Lung microvascular endothelial cell (primary cell): ENCODE measurements around the gene SERPINF2. TPM values are rescaled to one million over a fixed set of nuclear protein-coding genes. Genes with fewer than 3 reads are reported as not detected.
"Not testable (repeated sequence)": the region's sequence is repeated elsewhere in the genome, so short reads cannot be mapped to it uniquely, and the experiment has no call there.

Experiments used
- DNase-seq, 2 donors: peaks; one replicate each; pipeline versions ENCODE4 v3.0.0 to v3.0.0-alpha.2; 2010; ENCODE audit warnings: low read depth in 2 of 2
- total RNA-seq: library from RNA; depleted of rRNA; stranded (reverse); fragments of >200 nt; gene quantifications from 2 replicates; pipeline ENCODE4 v1.2.1, GENCODE V29; 2014

The SERPINF2 gene
- under 0.01 TPM in 1 of 2 replicates, not detected in the other for total RNA-seq

DNA sequence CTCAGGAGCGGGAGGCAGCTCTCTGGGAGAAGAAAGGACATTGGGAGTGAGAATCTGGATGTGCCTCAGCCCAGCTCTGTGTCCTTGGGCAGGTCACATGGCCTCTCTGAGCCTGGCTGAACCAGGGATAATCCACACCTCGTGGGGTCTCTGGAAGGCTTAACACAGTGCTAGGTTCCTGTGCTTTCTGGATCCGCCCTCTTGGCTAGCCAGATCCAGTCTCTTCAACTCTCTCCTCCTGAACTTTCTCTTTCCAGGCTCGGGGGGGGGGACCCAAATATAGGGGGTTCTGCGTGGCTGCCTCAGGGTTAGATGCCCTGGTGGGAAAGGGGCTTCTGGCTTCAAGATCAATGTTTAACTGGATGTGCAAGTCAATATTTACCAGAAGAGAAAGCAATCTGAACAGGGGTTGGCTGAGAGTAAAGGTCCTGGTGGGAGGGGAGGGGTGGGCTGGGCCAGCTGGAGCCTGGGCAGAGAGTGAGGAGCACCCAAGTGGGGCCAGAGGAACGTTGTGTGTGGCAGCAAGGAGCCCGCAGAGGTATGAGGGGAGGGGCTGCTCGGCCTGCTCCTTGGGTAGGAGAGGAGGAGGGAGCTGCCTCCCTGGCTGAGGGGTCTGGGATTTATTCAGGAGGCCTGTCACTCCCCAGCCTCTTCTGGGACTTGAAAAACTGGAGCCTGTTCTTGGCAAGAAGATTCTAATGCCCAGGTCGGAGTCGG is at the start of gene SERPINF2:
TSS of gene SERPINF2 (plus strand) at position 501 of the 717 bp plus-strand sequence. CDS start 2,125 bp downstream, outside the sequence.
- DNase-seq: no peak

DNA sequence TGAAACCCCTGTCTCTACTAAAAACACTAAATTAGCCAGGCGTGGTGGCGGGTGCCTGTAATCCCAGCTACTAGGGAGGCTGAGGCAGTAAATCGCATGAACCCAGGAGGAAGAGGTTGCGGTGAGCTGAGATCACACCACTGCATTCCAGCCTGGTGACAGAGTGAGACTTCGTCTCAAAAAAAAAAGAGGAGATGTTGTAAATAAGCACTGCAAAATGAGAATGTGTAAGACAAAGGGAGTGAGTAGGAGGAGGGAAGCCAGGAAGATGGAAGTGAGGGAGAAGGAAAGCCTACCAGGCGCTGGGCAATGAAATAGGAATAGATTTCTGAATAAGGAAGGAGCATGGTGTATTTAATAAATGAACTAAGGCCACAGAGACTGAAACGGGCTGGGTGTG is 49.3 kb upstream of the SERPINF2 start:
- no peak for DNase-seq

DNA sequence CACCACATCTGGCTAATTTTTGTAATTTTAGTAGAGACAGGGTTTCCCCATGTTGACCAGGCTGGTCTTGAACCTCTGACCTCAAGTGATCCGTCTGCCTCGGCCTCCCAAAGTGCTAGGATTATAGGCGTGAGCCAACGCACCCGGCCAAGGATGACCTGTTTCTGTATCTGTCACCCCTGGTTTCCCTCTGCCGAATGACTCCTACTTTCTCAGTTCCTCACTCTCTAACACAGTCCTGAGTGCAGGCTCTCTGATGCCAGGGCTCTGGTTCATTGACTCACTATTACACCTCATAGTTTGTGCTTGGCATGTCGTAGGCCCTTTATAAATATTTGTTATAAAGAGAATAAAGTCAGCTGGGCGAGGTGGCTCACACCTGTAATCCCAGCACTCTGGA is 47.3 kb upstream of the SERPINF2 start:
- DNase-seq: no peak

DNA sequence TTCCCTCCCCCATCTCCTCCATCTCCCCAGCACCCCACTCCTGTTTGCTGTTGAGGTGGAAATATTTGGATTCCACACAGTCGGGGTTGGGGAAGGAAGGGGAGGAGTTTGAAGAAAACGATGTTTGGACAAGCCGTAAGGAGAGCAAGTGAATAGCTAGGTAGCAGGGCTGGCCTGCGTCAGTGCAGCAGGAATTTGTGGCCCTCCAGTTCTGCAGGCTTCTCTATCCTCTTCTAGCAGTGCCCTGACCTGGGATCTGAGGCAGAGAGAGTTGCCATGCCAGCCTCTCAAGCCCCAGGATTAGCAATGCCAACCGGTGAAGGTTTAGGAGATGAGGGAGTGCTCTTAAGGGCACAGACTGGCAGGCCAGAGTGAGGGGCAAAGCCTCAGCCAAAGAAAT is 45.0 kb upstream of the SERPINF2 start:
- DNase-seq: no peak

DNA sequence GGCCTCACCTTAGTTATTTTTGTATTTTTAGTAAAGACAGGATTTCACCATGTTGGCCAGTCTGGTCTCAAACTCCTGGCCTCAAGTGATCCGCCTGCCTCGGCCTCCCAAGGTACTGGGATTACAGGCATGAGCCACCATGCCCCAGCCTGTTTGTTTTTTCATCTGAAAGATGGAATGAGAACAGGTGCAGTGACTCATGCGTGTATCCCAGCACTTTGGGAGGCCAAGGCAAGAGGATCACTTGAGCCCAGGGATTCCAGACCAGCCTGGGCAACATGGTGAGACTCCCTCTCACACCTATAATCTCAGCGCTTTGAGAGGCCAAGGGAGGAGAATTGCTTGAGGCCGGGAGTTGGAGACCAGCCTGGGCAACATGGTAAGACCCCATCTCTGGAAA is 42.8 kb upstream of the SERPINF2 start:
- not testable (repeated sequence) for DNase-seq

DNA sequence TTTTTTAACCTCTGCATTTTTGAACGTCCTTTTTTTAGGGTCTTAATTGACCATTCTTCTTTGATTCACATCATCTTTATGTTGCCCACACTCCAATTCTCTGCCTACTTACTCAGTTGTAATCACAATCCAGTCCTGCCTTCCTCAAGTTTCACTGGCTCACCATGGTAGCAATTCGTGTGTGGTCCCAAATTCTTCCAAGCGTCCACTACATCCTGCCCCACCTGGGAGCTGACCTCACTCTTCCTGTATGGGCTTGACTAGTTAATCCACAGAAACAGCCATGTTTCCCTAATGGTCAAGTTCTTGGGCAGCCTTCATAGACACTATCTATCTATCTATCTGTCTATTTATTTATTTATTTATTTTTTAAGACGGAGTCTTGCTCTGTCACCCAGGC is 39.6 kb upstream of the SERPINF2 start:
- peak in 1 of 2 donors; percentile 47 for DNase-seq

DNA sequence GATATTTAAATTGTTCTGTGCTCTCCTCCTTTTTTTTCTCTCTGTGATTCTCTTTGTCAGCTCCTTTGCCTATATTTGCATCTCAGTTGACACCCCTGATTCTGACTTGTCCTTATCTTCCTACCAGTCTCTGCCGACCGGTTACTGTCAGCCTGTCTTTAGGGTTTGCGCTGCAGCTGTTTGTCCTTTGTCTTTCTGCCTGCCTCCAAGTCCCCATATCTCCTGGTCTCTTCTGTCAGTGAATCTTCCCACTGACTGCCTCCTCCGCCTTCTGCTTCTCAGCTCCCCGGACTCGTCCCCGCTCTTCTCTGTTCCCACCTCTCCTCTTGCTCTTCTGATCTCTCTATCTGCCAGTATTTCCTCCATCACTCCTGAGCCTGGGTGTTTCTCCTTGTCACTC is 37.7 kb upstream of the SERPINF2 start:
- DNase-seq: no peak

DNA sequence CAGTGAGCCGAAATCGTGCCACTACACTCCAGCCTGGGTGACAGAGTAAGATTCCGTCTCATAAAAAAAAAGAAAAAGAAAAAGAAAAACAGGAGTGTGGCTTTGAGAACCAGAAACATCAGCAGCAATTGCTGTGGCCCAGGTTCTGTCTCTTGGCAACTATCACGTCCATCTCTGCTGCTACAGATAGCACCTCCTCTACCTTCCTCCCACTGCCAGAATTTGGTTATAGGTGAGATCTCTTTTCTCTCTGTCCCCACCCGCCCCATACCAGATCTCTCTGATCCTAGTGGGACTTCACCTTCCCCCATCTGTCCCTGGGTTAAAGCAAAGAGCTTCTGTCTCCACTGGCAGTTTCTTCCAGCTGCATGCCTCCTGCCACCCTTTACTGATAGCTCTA is 35.6 kb upstream of the SERPINF2 start:
- DNase-seq: no peak

DNA sequence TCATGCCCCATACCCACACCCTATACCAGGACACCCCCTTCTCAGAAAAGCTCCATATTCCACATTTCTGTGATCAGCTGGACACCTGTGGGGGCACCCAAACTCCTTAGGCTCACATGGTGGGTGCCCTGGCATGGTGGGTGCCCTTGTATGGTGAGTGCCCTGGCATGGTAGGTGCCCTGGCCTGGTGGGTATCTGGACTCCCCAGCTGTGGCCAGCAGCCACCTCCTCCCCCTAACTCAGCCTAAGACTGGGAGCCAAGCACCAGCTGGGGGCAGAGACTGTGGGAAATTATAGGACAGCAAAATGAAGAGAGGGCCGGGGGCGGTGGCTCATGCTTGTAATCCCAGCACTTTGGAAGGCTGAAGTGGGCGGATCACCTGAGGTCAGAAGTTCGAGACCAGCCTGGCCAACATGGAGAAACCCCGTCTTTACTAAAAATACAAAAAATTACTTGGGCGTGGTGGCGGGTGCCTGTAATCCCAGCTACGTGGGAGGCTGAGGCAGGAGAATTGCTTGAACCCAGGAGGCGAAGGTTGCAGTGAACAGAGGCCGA is 33.8 kb upstream of the SERPINF2 start:
- not testable (repeated sequence) for DNase-seq

DNA sequence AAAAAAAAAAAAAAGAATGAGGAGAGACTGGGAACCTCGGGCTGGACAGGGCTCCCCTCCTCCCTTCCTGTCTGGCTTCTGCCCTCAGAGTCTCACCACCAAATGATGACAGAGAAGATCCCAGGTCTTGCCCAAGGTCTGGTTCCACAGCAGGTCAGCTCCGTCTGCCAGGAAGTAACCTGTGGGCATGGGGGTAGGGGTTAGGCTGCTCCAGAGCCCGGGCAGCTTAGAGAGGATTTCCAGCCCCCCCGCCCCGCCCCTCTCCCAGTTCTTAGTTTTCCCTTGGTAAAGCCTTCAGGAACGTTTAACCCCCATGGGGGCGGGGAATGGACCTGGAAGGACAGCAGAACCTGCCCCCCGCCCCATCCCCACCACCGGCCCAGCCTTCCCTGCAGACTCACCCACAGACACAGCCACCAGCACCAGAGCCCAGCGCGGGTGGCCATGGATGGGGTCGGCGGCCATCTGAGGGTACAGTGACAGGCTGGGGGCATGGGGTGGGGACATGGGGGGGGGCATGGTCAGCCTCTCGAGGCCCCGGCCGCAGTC is 33.2 kb upstream of the SERPINF2 start:
- no peak for DNase-seq

DNA sequence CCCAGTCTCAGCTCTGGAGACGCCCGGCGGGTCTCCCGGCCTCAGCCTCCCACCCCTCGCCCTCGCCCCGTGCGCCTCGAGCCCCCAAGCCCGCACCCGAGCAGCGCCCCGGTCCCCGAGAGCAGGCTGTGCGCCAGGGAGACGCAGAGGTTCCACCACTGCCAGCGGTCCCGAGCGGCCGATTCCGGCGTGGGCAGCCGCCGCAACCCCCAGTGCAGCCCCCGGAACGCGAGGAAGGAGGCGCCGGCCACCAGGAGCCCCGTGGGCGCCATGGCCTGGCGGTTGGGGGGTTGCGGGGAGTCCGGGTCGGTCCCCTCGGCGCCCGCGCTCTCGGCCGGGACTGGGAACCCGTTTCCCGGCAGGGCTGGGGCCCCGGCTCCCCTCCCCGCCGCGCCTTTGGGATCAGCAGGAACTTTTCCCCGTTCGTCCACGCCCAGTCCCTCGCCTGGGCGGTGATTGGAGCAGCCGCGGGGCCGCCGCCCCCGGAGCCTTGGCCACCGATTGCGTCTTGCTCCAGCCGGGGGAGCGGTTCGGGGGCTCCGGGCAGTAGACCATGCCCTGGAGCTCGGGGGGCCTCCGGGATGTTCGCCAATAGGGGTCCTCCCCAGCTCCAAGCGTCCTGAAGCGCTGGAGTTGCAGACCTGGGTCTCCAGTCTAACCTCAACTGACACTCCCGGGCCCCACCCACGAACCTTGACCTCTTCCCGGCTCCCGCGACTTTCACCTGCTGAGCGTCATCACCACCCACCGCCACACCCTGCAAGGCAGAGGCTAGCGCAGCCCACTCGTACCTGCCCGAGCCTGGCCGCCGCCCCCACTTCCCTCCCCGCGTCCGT is 32.5 kb upstream of the SERPINF2 start, which contains the start of gene TLCD2:
TSS of gene TLCD2 (minus strand) at position 407 of the 836 bp plus-strand sequence. CDS start at position 272, 135 bp downstream.
- peak; percentile 46 to 62 for DNase-seq

DNA sequence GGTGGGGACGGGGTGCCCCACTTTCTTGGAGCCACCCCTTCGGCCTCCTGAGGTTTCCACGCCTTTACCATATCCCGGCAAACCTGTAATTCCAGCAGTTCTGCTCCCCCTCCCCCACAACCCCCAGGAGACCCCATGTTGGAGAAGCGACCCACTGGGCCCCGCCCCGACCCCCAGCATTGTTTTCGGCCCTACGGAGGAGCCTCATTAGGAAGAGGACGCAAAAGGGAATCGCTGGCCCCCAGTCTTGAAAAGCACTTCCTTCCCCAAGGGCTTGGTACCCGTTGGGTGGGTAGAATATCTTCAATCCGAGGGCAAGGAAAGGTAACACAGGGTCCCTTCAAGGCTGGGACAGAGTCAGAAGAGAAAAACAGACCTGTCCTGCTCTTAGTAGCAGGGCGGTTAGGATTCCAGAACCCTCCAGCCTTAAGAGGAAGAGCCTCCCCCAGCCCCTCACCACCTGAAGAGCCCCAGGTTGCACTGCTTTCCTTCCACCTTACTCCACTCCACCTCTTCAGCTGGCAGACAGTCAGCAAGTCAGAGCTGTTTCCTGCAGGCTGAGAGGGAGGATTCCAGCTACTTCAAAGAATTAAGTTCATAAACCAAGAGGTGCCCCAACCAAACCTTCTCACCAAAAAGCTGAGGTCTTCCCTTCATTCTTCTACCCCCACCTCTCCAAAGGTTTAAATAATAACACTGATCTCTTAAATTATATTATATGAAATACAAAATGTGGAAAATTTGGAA is 31.7 kb upstream of the SERPINF2 start:
- DNase-seq: no peak

DNA sequence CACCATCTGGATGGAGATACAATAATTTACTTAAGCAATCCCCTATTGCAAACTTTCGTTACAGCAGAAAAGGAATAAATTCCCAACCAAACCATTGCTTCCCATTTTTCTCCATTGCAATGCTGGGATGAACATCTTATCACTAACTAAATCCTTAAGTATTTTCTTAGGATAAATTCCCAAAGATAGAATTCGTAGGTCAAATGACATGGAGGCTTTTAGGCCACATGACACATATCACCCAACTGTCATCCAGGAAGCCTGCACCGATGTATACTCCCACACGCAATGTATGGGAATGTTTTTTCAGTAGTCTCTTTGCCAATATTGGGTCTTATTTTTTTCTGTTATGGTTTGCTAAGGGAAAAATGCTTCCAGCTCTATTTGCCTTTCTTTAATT is 30.9 kb upstream of the SERPINF2 start:
- no peak for DNase-seq

DNA sequence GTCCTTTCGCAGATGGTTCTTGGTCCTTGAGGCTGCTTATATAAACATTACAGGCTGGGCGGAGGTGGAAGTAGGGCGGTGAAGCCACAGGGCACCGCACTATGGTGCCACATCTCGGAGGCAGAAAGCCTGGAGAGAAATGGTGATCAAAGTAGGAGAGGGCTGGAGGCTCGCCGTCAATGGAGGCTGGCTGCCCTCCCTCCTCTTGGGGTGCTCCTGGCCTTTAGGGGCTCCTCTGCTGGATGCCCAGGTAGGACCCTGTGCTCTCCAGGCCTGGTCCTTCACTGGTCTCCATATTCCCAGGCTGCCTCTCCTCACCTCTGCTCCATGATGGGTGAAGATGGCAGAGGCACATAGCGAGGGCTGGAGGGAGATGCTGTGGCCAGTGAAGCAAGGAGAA is 30.4 kb upstream of the SERPINF2 start:
- DNase-seq: no peak

DNA sequence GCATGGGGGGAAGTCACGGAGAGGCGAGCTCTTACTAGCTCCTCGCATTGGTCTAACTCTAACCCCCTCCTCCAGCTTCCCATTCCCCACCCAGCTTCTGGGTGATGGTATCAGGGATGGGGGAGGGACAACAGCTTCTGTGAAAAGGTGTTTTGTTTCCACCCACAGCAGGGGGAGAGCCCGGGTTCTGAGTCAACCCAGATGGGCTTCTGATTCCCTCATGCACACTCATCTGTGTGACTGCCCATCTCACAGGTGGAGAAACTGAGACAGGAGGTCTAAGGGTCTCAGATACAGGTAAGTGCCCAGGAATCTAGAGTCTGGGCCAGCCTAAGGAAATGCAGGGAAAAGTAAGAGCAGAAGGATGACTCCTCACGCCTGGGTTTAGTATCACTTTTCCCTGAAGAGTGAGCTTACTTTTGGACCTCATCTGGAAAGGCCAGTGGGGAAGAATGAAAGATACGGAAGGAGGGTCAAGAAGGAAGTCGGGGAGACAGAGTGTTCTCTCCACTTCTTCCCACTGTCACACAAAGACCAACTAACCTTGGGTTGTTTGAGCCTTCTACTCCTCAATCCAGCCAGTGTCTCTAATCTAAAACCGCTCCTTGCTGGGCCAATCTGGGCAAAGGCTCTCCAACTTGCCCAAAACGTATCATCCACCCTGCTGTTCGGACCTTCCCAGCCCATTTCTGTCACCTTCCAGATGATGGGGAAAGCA is 29.4 kb upstream of the SERPINF2 start:
- DNase-seq: no peak

DNA sequence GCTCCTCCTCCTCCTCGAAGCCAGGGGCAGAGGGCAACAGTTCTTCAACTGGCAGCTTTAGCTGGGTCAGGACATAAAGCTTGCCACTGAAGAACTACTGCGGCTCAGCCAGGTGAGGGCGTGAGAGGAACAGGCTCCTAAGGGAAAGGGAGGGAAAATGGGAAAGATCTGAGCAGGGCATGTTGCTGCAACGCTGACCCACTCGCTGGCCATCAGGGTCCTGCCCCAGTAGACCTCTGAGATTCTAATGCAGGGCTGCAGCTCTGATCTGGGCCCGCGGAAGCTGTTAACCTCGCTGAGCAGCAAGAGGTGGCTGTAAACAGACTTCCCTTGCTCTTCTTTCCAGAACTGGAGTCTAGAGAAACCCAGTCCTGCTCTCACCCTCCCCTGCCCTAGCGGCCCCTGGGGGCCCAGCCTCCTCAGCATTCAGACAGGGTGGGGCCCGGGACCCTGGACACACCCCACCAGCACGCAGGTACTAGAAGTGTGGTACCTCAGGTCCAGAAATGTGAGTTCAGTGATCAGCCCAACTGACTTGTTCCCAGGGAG is 28.7 kb upstream of the SERPINF2 start:
- DNase-seq: peak; percentile 58 to 71

DNA sequence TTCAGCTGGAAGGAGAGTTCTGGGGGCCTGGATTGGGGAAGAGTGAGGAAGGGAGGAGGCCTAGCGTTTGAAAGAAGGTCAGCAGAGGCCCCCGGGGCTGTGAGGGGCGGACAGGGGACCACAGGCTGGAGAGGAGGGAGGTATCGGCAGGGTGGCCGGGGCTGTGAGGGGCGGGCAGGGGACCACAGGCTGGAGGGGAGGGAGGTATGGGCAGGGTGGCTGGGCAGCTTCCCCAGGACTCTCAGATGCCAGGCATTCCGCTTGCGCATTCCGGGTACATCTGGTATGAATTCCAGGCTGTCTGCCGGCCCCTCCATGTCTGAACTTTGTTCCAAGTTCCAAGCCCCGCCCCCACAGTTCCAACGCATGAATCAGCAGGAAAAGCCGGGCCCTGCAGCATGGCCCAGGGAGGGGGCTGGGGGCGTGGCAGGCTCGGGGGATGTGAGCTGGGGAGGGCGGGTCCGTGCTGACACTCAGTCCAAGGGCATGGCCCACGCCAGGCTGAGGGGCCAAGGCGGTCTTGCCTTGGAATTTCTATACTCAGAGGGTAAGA is 28.2 kb upstream of the SERPINF2 start:
- DNase-seq: peak; percentile 97 to 98

DNA sequence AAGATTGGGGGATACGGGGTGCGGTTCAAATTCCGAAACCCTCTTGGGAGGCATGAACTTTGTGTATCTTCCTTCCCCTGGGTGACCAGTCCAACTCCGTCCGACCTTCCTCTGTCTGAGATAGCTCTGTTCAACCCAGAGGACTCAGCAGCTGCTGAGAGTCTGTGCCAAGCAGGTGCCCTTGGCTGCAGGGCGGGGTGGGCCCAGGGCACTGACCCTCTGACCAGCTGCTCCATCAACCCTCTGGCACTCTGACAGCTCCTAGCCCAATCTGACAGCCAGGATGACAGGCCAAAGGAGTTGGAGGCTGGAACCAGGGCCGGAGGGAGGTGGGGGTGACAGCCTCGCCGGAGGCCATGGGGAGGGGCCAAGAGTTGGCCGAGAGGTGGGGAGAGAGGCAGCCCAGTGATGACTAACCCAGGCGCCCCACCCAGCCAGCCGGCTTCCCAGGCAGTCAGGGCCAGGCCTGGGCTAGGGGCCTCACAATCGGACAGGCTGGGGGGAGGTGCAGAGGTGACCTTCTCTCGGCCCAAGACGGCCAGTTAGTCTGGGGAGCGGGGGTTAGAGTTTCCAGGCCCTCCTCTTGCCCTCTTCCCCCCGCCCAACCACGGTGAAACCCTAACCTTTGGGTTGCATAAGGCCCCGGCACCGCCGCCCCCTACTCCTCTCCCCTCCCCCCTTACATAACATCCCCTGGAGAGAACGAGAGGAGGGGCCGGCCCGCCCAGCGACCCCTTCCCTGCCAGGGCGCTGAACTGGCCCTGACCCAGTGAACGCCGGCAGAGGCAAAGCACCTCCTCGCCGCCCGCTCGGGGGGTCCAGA is 27.5 kb upstream of the SERPINF2 start:
- peak; percentile 86 to 90 for DNase-seq

DNA sequence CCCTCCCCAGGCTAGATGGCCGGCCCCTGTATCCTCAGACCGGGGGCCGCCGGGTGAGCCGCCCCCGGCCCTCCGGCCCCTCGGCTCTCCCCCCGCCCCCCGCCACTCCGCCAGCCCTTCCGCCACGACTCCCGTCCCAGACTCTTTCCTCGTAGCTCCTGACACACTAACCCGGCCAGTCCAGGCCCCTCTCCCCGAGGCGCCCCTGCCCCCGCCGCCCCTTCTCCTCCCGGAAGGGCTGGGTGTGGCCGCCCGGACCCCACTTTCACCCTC is 26.9 kb upstream of the SERPINF2 start:
- DNase-seq: no peak
